Ramos (cell line): ENCODE results near the gene SUPT16H.
"Not testable (repeated sequence)": the region's sequence is repeated elsewhere in the genome, so short reads cannot be mapped to it uniquely, and the experiment has no call there.

ENCODE experiments used
- in situ Hi-C: fragments of 300-500 bp; cut with MboI; formaldehyde crosslinking; loops from one replicate; pipeline ENCODE4 v1.14.3; 2022; ENCODE audit warnings: low sequenced_read_pairs; ENCODE audit not compliant: unreplicated experiment

The SUPT16H gene

DNA sequence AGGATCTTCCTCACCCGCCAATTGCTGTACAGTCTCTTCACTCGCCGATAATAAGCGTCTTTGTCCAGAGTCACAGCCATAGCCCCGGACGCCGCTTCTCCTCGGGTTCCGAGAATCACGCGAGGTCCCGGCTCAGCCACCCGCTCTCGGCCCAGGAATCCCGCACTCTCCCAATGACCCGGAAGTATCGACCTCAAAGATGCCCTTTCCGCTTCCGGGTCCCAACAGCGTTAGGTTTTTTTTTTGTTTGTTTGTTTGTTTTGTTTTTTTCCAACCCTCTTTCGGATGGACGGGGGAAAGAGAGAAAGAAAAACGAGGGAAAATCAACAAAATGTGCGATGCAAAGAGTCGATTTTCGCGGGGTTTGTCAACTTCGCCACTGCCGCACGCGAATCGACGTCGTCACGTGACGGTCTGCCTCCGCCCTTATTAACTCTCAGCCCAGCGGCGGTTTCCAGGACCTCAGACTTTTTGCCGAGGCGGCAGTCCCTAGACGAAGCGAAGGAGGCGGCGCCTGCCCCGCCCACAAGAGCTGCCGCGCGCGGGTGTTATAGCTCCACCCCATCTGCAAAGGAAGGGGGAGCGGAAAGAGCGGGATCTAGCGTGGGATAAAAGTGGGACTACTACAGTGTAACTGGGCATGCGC, at the start of gene SUPT16H:
TSS of gene SUPT16H (minus strand) at position 172 of the 646 bp plus-strand sequence. CDS start at position 80, 92 bp downstream.
- in situ Hi-C loops, result no loop called here

DNA sequence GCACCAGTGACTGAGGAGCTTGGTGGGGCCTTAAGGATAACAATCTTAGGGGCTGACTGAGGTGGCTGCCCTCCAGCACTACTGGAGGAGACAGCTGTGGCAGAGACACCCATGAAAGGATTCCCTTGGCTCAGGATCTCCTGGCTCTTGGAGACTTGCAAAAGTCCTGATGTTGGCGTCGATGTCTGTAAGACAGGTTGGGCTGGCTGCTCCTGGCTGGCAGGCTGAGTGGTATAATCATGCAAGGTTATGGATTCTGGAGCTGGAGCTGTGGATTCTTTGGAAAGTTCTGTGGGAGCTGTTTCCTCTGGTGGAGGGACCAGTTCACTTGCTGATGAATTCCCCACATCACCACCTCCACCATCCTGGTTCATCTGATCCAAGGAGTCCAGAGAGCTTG, 47.3 kb upstream of the SUPT16H start:
- in situ Hi-C loops, result loop anchor here (5.0 kb wide), 1 partner anchor 34 kb away; no protein-coding TSS in a partner anchor

DNA sequence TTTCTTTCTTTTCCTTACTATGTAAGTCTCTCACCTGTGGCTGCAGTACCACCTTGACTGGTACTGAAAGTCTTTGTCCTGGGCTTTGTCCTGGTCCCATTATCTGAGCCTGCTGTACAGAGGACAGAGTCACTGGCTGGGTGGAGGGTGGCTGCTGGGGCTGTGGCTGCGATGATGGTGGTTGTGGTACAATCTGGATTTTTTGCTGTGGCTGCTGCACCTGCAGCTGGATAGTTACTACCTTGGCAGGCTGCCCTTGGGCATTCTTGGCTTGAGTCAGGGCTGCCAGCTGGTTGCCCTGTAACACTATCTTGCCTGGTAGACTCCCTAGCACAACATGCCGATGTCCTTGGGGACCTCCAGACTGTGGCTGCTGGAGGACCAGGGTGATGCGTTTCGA, 45.1 kb upstream of the SUPT16H start:
- in situ Hi-C loops, result no loop called here

DNA sequence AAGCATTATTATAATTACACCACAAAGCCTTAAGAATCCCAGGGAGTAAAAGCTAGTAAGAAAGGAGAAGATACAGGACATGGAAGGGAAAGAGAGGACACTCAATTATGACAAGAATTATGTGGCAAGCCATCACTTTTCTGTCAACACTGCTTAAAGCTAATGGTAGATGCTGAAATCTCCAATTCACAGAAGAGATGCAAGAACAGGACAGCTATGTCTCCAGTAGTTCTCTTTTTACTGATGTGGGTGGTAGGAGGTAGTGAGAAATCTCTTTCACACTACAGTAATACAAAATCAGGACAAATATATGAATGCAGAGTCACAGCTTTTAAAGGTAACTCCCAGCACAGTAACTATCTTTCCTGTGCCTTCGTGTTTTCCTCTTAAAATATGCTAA, 42.9 kb upstream of the SUPT16H start:
- in situ Hi-C loops, result no loop called here

DNA sequence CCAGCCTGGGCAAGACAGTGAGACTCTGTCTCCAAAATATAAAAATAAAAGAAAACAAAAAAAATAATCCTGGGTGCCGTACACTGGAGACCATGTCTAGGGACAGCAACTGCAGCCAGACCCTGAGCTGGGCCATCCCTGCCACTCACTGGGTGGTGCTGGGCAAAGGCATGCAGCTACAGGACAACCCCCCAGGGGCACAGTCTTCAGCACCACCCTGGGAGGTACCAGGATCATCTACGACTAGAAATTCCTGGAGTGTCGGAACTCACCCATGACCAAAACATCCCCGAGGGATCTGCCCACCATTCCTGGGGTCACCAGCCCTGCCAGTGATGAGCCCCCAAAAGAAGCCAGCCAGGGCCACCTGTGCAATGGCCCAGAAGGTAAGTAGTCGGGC, 35.7 kb upstream of the SUPT16H start:
- in situ Hi-C loops, result no loop called here

DNA sequence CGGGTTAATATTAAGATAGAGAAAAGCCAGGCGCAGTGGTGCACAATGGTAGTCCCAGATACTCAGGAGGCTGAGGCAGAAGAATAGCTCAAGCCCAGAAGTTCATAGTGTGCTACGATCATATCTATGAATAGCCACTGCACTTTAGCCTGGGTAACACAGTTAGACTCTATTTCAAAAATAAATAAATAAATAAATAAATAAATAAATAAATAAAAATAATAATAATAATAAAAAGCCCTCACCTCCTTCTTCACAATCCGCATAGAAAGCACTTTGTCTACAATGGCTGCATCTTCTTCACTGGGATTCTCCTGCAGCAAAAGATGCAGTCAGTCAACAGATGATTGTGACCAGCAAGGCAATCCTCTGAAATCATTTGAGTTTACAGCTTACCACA, 31.5 kb upstream of the SUPT16H start:
- in situ Hi-C loops, result no loop called here

DNA sequence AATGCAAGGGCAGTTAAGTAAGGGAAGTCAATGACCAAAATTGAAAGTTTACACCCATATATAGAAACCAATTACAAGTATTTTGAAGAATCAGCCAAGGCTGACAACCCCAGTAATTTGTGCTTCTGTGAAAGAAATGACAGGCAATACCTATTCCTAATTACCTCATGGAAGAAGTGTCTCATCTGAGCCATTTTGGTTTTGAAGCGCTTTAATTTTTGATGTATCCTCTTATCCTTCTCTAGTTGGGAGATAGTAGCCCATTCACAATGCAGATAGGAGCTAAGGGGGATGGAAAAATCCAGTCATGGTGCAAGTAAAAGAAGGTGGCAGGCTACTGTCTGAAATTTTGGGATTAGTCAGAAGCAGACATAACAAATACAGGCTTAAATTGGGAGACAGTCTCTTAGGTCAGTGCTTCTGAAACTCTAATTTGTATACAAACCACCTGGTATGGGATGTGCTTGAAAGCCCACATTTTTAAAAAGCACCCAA, 30.4 kb upstream of the SUPT16H start:
- in situ Hi-C loops, result no loop called here

DNA sequence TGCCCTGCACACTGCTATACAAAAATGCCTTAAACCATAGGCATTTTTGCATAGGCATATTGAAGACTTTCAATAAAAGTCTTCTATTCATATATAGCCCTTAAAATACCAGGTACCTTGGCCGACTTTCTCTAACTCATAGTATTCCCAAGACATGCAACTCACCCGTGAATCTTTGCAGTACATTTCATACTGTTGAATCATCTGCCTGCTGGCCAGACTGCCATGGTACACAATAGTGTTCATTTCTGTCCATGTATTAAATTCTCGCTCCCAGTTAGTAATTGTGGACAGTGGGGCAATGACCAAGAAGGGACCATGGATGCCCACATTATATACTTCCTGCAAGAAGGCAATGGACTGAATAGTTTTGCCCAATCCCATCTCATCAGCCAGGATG, 24.3 kb upstream of the SUPT16H start:
- in situ Hi-C loops, result no loop called here

DNA sequence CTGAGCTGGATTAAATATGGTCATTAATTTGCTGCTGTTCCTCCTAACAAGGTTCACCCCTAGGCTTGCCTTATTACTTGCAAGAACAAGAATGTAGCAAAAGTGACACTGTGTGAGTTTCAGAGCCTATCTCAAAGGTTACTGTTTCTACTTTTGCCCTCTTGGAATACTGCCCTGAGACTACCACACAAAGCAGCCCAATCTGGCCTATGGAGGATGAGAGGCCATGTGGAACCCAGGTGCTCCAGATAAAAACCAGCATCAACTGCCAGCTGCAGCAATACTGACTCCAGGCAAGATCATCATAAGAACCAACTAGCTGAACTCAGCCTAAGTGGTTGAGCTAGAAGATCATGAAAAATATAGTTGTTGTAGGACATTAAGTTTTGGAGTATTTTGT, 22.4 kb upstream of the SUPT16H start:
- in situ Hi-C loops, result no loop called here

DNA sequence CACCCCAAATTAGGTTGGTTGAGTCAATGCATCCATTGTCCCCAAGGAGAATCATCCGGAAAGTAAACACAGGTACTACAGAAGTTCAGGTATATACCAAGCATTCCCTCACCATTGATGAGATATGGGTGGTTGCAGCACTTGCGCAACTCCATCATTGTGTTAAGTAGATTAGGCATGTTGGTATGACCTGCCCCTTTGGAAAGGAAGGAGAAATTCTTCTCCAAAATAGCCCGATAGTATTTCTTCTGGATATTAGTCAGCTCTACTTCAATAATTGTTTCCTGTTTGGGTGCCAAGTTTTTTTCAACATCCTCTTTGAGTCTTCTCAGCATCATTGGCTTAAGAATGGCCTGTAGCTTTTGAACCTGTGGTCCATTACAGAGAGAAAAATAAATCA, 21.3 kb upstream of the SUPT16H start:
- in situ Hi-C loops, result no loop called here

DNA sequence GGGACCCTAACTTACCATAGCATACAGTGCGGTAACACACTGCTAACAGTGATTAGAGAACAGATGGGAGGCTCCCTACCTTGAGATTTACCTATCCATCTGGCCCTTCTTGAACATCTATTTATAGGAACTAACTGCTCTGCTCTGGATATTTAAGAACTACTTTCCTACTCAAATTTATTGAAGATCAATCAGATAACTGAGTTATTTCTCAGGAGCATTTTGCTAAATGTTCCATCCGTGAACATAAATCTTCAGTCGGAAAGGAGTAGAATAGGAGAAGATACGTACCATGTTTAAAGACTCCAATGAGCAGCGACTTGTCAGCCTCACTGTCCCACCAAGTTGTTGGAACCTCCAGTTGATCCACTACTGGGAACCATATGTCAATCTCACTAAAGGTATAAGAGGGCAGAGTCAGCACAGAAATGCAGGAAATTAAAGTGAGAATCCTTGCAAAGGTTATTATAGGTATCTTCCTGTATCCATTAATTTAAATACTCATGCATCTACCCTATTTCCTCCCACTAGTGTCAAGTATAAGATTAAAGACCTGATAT, 15.6 kb upstream of the SUPT16H start:
- in situ Hi-C loops, result loop anchor here (5.0 kb wide), 1 partner anchor 33 kb away; no protein-coding TSS in a partner anchor

DNA sequence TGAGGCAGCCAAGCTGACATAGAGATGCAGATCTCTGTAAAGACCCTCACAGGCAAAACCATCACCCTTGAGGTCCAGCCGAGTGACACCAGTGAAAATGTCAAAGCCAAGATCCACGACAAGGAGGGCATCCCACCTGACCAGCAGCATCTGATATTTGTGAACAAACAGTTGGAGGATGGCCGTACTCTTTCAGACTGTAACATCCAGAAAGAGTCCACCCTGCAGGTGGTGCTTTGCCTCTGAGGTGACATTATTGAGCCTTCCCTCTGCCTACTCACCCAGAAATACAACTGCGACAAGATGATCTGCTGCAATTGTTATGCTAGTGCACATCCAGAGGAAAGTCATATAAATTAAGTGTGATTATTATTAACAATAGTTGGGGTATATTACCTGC, 15.1 kb upstream of the SUPT16H start:
- in situ Hi-C loops, result loop anchor here (5.0 kb wide), 1 partner anchor 33 kb away; no protein-coding TSS in a partner anchor

DNA sequence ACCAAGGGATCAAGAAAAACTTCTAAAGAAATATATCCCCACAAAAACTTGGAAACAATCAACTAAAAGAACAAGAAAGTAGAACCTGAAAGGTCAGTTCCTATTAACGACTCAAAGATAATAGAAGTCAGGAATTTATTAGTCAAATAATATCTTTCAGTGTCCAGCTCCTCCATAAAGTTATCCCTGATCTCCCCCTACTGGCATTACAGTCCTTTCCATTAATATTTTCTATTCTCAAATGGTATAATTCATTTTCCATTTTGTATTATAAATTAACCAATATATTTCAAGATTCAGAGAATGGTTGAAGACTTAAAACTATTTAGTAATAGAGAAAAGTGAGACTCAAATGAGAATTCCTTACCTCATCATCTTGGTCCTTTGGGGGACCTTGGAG, 11.6 kb upstream of the SUPT16H start:
- in situ Hi-C loops, result loop anchor here (5.0 kb wide), 1 partner anchor 37 kb away; no protein-coding TSS in a partner anchor

DNA sequence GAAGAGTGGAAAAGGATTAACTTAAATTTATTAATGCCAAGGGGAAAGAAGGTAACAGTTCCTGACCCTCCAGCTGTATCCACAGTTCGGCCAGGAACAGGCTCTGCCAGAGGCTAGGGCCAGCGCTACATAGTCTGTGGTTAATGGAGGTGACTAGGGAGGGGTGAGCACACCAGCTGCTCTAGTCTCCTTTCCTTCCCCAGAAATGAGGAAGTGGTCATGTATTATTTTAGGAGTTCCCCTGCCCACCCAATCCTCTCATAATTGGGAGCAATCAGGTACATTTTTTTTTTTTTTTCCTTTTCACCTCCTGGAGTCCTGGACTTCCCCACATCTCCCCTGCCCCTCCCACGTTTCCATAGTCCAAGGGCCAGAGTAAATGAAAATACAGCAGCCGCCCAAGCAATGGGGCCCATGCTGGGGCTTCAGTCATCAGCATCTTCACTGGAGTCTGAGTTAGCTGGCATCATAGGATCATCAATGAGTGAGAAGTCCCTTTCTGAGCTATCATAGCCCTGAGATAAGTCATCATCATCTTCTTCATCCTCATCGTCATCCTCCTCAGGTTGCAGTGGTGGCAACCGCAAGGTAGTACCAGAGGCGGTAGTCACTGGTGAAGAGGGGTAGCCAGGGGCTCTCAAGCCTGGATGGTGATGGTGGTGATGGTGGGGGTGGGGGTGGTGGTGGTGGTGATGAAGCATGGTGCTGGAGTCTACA, 1.5 kb upstream of the SUPT16H start:
- in situ Hi-C loops, result no loop called here

DNA sequence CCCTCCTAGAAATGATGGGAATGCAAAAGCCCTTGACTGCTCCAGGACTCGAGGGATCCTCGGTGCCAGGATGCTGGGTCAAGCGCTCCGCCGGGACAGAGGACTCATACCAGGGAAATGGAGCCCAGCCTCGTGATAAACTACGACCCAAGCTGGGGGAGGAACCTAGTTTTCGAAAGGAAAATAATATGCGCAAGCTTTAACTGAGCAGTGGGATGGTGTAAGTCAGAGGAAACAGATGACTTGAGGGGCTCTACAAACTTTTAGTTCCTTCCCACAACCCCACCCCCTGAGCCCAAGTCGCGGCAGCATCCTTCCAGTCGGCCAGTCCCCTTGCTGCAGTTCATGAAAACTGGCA, 654 bp upstream of the SUPT16H start:
- in situ Hi-C loops, result no loop called here

DNA sequence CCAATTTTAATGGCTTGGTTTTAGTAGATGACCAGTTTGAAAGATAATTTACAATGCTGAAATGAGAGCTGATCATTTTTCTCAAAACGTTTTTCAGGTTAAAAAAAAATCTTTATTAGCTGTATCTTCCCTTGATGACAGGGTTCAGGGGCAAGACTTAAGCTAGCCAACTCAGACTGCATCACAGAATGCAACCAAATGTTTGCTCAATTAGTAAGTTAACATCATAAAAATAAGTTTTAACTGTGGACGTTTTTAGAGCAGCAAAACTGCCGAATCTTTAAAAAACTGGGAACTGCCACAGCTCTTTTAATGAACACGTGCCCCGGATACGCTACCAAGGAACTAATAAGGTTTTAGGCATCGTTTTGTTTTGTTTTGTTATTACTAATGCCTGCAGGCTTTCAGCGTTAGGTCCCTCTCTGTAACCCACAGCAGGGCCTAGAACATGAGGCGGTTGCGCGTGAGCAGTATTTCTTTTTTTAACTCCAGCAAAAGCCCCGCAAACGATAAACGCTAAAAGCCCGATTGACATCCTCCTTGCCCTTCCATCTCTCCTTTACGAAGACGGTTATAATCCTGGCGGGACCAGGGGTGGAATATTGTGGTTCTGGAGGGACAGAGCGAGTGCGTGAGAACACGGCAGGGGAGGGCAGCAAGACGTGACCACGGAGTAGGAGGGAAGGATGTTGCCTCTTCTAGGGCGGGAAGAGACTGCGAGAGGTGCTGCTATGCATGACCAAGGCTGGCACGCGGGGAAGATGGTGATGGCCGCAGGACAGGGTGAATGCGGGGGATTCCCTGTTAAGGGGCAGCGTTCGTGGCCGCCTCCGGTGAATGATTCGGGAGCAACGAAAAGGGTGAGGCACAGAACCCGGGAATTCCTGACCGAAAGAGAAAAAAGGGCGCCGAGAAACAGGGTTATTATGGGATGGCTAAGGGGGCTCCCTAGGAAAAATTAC, 652 bp downstream of the SUPT16H start:
- in situ Hi-C loops, result no loop called here

DNA sequence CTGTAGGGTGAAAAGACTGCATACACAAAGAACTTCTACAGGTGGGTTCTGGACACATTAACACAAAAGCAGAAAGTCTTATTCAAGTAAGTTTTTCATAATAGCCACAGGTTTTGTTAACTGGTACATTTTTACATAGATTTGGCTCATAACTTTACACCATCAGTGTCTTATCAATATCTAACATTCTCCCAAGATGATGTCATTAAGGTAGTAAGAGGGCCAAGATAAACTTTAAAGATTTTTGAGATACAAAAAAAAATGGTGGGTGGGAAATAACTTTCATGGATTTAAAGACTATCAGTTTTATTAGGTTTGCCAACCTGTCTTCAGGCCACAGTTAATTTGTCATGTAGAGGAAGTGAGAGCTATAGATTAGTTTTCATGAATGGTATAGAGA, 1.7 kb downstream of the SUPT16H start:
- in situ Hi-C loops, result no loop called here

DNA sequence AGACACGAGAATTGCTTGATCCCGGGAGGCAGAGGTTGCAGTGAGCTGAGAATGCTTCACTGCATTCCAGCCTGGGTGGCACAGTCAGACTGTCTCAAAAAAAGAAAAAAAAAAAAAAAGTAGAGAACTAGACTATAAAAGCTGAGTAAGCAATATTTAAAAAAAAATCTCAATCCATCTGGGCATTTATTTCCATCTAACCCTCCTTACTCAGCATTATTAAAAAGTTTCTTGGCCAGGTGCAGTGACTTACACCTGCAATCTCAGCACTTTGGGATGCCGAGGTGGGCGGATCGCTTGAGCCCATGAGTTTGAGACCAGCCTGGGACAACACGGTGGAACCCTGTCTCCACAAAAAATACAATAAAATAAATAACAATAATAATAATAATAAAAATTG, 4.5 kb downstream of the SUPT16H start:
- in situ Hi-C loops, result no loop called here

DNA sequence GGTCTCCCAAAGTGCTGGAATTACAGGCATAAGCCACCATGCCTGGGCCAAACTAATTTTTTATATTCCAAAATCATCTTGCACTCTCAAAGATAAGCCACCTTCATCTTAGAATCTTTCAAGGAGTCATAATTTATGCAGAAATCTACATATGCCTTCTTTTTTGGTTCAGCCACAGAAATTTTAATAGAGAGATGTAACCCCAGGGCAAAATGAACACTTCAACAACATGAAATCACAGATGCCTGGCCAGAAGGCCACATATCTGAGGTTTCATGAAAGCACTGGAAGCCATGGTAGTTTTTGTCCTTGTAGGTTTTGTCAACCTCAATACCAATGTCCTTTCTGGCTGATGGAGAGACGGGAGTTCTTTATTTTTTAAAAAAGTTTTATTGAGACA, 9.8 kb downstream of the SUPT16H start:
- in situ Hi-C loops, result no loop called here

DNA sequence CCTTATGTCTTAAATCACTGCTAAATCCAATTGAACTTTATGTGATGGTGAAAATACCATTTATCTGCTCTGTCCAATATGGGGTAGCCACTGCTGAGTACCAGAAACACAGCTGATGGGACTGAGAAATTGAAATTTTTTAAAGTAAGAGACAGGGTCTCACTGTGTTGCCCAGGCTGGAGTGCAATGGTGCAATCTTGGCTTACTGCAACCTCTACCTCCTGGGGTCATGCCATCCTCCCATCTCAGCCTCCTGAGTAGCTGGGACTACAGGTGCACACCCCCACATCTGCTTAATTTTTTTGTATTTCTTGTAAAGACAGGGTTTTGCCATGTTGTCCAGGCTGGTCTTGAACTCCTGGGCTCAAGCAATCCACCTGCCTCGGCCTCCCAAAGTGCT, 11.0 kb downstream of the SUPT16H start:
- in situ Hi-C loops, result not testable (repeated sequence)
